ENCODE results near the gene STK10.

STK10 gene

GRCh38 chr5:172104801-172105701 lies 83.0 kb downstream of the STK10 start:
- DNase-seq = no peak

GRCh38 chr5:172104021-172104420 lies 84.0 kb downstream of the STK10 start:
- DNase-seq = no peak

- no peak for DNase-seq
Observed at GRCh38 chr5:172102913-172103626, 85.0 kb downstream of the STK10 start.

- no peak for DNase-seq
Observed at GRCh38 chr5:172102218-172102870, 85.7 kb downstream of the STK10 start.

GRCh38 chr5:172101547-172102217 lies 86.3 kb downstream of the STK10 start:
- no peak for DNase-seq

- no peak for DNase-seq
Observed at GRCh38 chr5:172098883-172099282, 89.1 kb downstream of the STK10 start.

GRCh38 chr5:172098046-172098445 lies 90.0 kb downstream of the STK10 start:
- DNase-seq = no peak

- DNase-seq = no peak
Observed at GRCh38 chr5:172097356-172097755, 90.7 kb downstream of the STK10 start.

GRCh38 chr5:172096207-172096940 lies 91.7 kb downstream of the STK10 start:
- DNase-seq = no peak

GRCh38 chr5:172095368-172096206 lies 92.4 kb downstream of the STK10 start:
- no peak for DNase-seq

GRCh38 chr5:172093965-172094364 lies 94.1 kb downstream of the STK10 start:
- DNase-seq = no peak

GRCh38 chr5:172093559-172093958 lies 94.5 kb downstream of the STK10 start:
- DNase-seq = no peak

- DNase-seq = no peak
Observed at GRCh38 chr5:172091956-172092732, 95.9 kb downstream of the STK10 start.

GRCh38 chr5:172090976-172091547 lies 97.0 kb downstream of the STK10 start:
- DNase-seq = no peak

GRCh38 chr5:172089298-172090117 lies 98.5 kb downstream of the STK10 start:
- DNase-seq = no peak

- no peak for DNase-seq
Observed at GRCh38 chr5:172088801-172089200, 99.2 kb downstream of the STK10 start.

GRCh38 chr5:172086194-172086975 lies 101.6 kb downstream of the STK10 start:
- no peak for DNase-seq

GRCh38 chr5:172085738-172086137 lies 102.3 kb downstream of the STK10 start:
- no peak for DNase-seq

All from NCI-H187 (cell line).